K562 (cell line): Measurements from ENCODE around the gene RFPL3. TPM values are rescaled to one million over a fixed set of nuclear protein-coding genes. Genes with fewer than 3 reads are reported as not detected.

Experiments
- ATAC-seq: fragments of 200-7000 bp; cut with Tn5 transposase; 3 replicates; pipeline ENCODE4 v1.9.1; 2020; ENCODE audit warnings: moderate library complexity
- BruUV-seq: library from RNA; stranded (reverse); fragments of 400-500 nt; replicated peaks from 2 replicates; lab custom pipeline; 2021; lab: Mats Ljungman, UMichigan
- CTCF ChIA-PET: fragments of 300-600 bp; formaldehyde crosslinking; extraction: SDS; loops from one replicate; lab custom pipeline; 2021; ENCODE audit warnings: low intra/inter-chr PET ratio; lab: Yijun Ruan, JAX
- POLR2A ChIA-PET: fragments of 300-600, 350-650 bp; sonication (Branson Sonifier 250); formaldehyde crosslinking; extraction: SDS; loops from one replicate; lab custom pipeline; 2021; ENCODE audit warnings: antibody characterized with exemption, inconsistent platforms; lab: Yijun Ruan, JAX
- DNase-seq, 4 experiments: peaks; one replicate each; pipeline versions ENCODE4 v3.0.0 to v3.0.0-alpha.2; 2011 to 2018; ENCODE audit warnings: low spot score in 3 of 4, mixed read lengths in 3 of 4; ENCODE audit errors: extremely low read depth in 1 of 4
- FAIRE-seq: peaks from 2 replicates; lab custom pipeline; 2011; peaks lifted over from hg19 to GRCh38; lab: Jason Lieb, UNC
- H2AFZ ChIP-seq: 2 replicates; pipeline ENCODE4 v1.6.0; 2011; ENCODE audit warnings: low read depth, low read length, control low read depth, inconsistent platforms
- H3K27ac ChIP-seq: fragments of 200-600 bp; 3 replicates; pipeline ENCODE4 v1.8.0; 2011; ENCODE audit warnings: low read depth, mild to moderate bottlenecking, control low read depth, inconsistent platforms, low read length, moderate library complexity, mixed read lengths; ENCODE audit errors: extremely low read depth
- H3K27me3 ChIP-seq, 2 experiments: fragments of 300-600 bp in 1 of 2; 2 replicates in 1 of 2; 3 replicates in 1 of 2; pipeline versions ENCODE4 v1.6.0 to v1.8.0; 2011; ENCODE audit warnings: inconsistent platforms in 2 of 2, low read length in 2 of 2, mild to moderate bottlenecking in 1 of 2, mixed read lengths in 1 of 2, moderate library complexity in 1 of 2; ENCODE audit not compliant: control insufficient read depth in 2 of 2, insufficient read depth in 2 of 2
- H3K36me3 ChIP-seq: fragments of 300-600 bp; 3 replicates; pipeline ENCODE4 v1.8.0; 2011; ENCODE audit warnings: mild to moderate bottlenecking, low read length, inconsistent platforms; ENCODE audit not compliant: control insufficient read depth, insufficient read depth
- H3K4me1 ChIP-seq, 2 experiments: fragments of 200-600 bp in 1 of 2; replicated peaks in 1 of 2; 2 replicates in 1 of 2; 3 replicates in 1 of 2; pipeline versions ENCODE4 v1.5.1 to v1.8.0; 2011; ENCODE audit warnings: inconsistent platforms in 2 of 2, low read length in 2 of 2, mild to moderate bottlenecking in 1 of 2, mixed read lengths in 1 of 2, moderate library complexity in 1 of 2; ENCODE audit not compliant: control insufficient read depth in 2 of 2, insufficient read depth in 2 of 2
- H3K4me2 ChIP-seq: 2 replicates; pipeline ENCODE4 v1.6.1; 2011; ENCODE audit warnings: low read length, control low read depth, inconsistent platforms, mixed read lengths; ENCODE audit not compliant: insufficient read depth
- H3K4me3 ChIP-seq: fragments of 200-600 bp; sonication (generic), shearing (Covaris generic); 2 replicates; pipeline ENCODE4 v1.5.1; 2016; ENCODE audit warnings: control low read depth, inconsistent platforms
- H3K79me2 ChIP-seq: fragments of 200-600 bp; 3 replicates; pipeline ENCODE4 v1.8.0; 2011; ENCODE audit warnings: low read length, inconsistent platforms; ENCODE audit not compliant: control insufficient read depth, insufficient read depth
- H3K9ac ChIP-seq, 2 experiments: 2 replicates each; pipeline versions ENCODE4 v1.6.0 to v1.6.1; 2011; ENCODE audit warnings: low read depth in 2 of 2, low read length in 2 of 2, control low read depth in 1 of 2, inconsistent platforms in 1 of 2, mild to moderate bottlenecking in 1 of 2, mixed read lengths in 1 of 2; ENCODE audit not compliant: insufficient read depth in 1 of 2
- H3K9me1 ChIP-seq: one replicate; pipeline ENCODE4 v1.6.0; 2011; ENCODE audit warnings: inconsistent platforms, mild to moderate bottlenecking, low read length, moderate library complexity; ENCODE audit not compliant: control insufficient read depth, insufficient read depth
- H3K9me3 ChIP-seq: replicated peaks from 2 replicates; pipeline ENCODE4 v1.5.1; 2011; ENCODE audit warnings: low read depth, low read length, inconsistent platforms; ENCODE audit not compliant: control insufficient read depth, insufficient read depth
- H4K20me1 ChIP-seq: replicated peaks from 2 replicates; pipeline ENCODE4 v1.6.1; 2011; ENCODE audit warnings: low read length, inconsistent platforms, mixed read lengths; ENCODE audit not compliant: control insufficient read depth, insufficient read depth
- ADNP ChIP-seq: fragments of 200-800 bp; sonication (Bioruptor generic); IDR thresholded peaks from 2 replicates; pipeline ENCODE4 v1.6.1; 2016; ENCODE audit warnings: missing genetic modification characterization, missing compliant biosample characterization
- IRF2 ChIP-seq: sonication (generic); formaldehyde crosslinking; IDR thresholded peaks from 2 replicates; pipeline ENCODE4 v1.8.1; 2022; ENCODE audit warnings: mild to moderate bottlenecking, missing genetic modification reagents
- NFIC ChIP-seq: fragments of 450-650 bp; IDR thresholded peaks from 2 replicates; pipeline ENCODE4 v1.6.1; 2017; ENCODE audit warnings: mild to moderate bottlenecking, inconsistent platforms
- SP1 ChIP-seq: sonication (generic); formaldehyde crosslinking; IDR thresholded peaks from 2 replicates; pipeline ENCODE4 v1.8.1; 2022; ENCODE audit warnings: mild to moderate bottlenecking, missing genetic modification reagents
- TAF15 ChIP-seq: fragments of 200-400 bp; formaldehyde crosslinking; IDR thresholded peaks from 2 replicates; pipeline ENCODE4 v1.6.1; 2017; ENCODE audit warnings: mild to moderate bottlenecking, low read depth, low read length, moderate library complexity
- TAF7 ChIP-seq: fragments of 450-650 bp; IDR thresholded peaks from 2 replicates; pipeline ENCODE4 v1.6.1; 2016; ENCODE audit warnings: missing genetic modification characterization, missing compliant biosample characterization
- THRA ChIP-seq: fragments of 450-650 bp; IDR thresholded peaks from 2 replicates; pipeline ENCODE4 v1.6.1; 2017; ENCODE audit warnings: mild to moderate bottlenecking, moderate library complexity
- YY1 ChIP-seq, 3 experiments: IDR thresholded peaks; 2 replicates each; pipeline ENCODE4 v1.6.1; 2011; ENCODE audit warnings: low read length in 2 of 3, mild to moderate bottlenecking in 2 of 3, moderate library complexity in 2 of 3, borderline replicate concordance in 1 of 3, control low read depth in 1 of 3, low read depth in 1 of 3; ENCODE audit not compliant: insufficient read depth in 3 of 3, insufficient replicate concordance in 2 of 3, control insufficient read depth in 1 of 3, insufficient read length in 1 of 3; ENCODE audit errors: extremely low read depth in 1 of 3
- ZFPM2 ChIP-seq: fragments of 250-450 bp; sonication (Bioruptor Pico); IDR thresholded peaks from 2 replicates; pipeline ENCODE4 v1.5.1; 2022; ENCODE audit warnings: mild to moderate bottlenecking
- ZNF146 ChIP-seq: IDR thresholded peaks from one replicate; pipeline ENCODE4 v1.6.1; 2018; ENCODE audit warnings: missing compliant biosample characterization; ENCODE audit not compliant: unreplicated experiment
- ZNF174 ChIP-seq: fragments of 250-450 bp; sonication (Bioruptor Pico); IDR thresholded peaks from 2 replicates; pipeline ENCODE4 v1.4.0; 2020; ENCODE audit warnings: mild to moderate bottlenecking
- ZNF23 ChIP-seq: fragments of 250-450 bp; sonication (Bioruptor Pico); IDR thresholded peaks from 2 replicates; pipeline ENCODE4 v1.4.0; 2020; ENCODE audit warnings: mild to moderate bottlenecking
- ZNF395 ChIP-seq: fragments of 200-800 bp; sonication (Bioruptor generic); IDR thresholded peaks from 2 replicates; pipeline ENCODE4 v1.6.1; 2017; ENCODE audit warnings: missing genetic modification characterization, missing compliant biosample characterization
- ZNF518B ChIP-seq: fragments of 250-450 bp; sonication (Bioruptor Pico); IDR thresholded peaks from 2 replicates; pipeline ENCODE4 v1.5.0; 2021; ENCODE audit warnings: mild to moderate bottlenecking, moderate library complexity
- WGBS: fragments of 100-300 bp; shearing (Covaris generic); methylation state at CpG from one replicate; pipeline ENCODE4 v1.1.6; 2016; ENCODE audit warnings: low coverage, mixed read lengths; ENCODE audit not compliant: insufficient coverage; ENCODE audit errors: missing lambda C conversion rate; 5-methylcytosine and 5-hydroxymethylcytosine counted together
- in situ Hi-C: fragments of 300-500 bp; cut with MboI; formaldehyde crosslinking; loops from 4 replicates; pipeline ENCODE4 v1.15.0; 2018; ENCODE audit warnings: inconsistent platforms, mixed read lengths
- intact Hi-C: fragments of 100-400 bp; cut with micrococcal nuclease; formaldehyde crosslinking; loops from 2 replicates; pipeline ENCODE4 v1.14.2; 2022
- polyA plus RNA-seq, 8 experiments: library from polyadenylated mRNA; depleted of rRNA in 4 of 8; stranded (reverse) in 5 of 8; unstranded in 3 of 8; fragments of >200 nt; fragmentation: Nextera tagmentation in 2 of 8; fragmentation: Illumina TruSeq in 1 of 8; extraction: Ambion mirVana in 2 of 8; extraction: Trizol in 1 of 8; gene quantifications; 2 replicates each; pipeline versions ENCODE4 v1.2.1 to v1.2.3, GENCODE V29; 2011 to 2014; ENCODE audit warnings: inconsistent platforms in 1 of 8, missing spikeins in 1 of 8
- total RNA-seq, 7 experiments: library from RNA; depleted of rRNA in 6 of 7; stranded (reverse); fragments of >200 nt in 6 of 7; fragmentation: Illumina TruSeq in 2 of 7; extraction: Trizol in 2 of 7; gene quantifications; 2 replicates each; pipeline versions ENCODE4 v1.2.1 to v1.2.3, GENCODE V29; 2011 to 2021; ENCODE audit warnings: low replicate concordance in 1 of 7

The RFPL3 gene
- total and polyA plus RNA-seq, 9 of the 15 experiments (the other 6 are each of a cell fraction or from before 2014, with no cell fraction given): not detected

GRCh38 chr22:32308934-32309333 lies 48.7 kb upstream of the RFPL3 start:
- H4K20me1 ChIP-seq: no peaks in the 10 kb centered on the region
- DNase-seq (no peak), ATAC-seq (no peak), FAIRE-seq (no peak)
- H3K9me1 ChIP-seq: no peaks in the 10 kb centered on the region
- BruUV-seq: no TSS peak
- H3K27ac ChIP-seq: no peak overlapping the region
- no peaks in the 10 kb centered on the region; a peak in 1 of 5 replicates for H3K4me1 ChIP-seq
- H3K27me3 ChIP-seq: peaks cover 0 to 6% of the 10 kb centered on the region in 2 experiments; a peak in 1 of 5 replicates
- H3K79me2 ChIP-seq: no peaks in the 10 kb centered on the region
- H3K4me3 ChIP-seq: no peak overlapping the region
- WGBS: 0% methylated on average over 6 of the region's 6 CpGs
- ChIA-PET POLR2A (interaction anchor here (0.6 kb wide), 1 partner anchor 87 kb away, joined by 3 read pairs; no protein-coding TSS in a partner anchor), CTCF (no interaction called here)
- no peak overlapping the region for H3K9ac ChIP-seq
- intact Hi-C loops: no loop called here
- H2AFZ ChIP-seq: no peak overlapping the region
- in situ Hi-C loops: no loop called here
- no peaks in the 10 kb centered on the region for H3K9me3 ChIP-seq
- TF ChIP-seq SP1 (CRISPR knock-in tag) (no peak), IRF2 (no peak), ZNF174 (CRISPR knock-in tag) (no peak), NFIC (no peak), YY1 (IDR thresholded peaks at IDR 0.05; ENCODE audit: borderline replicate concordance in 1 of 3, control insufficient read depth in 1 of 3, extremely low read depth in 1 of 3, insufficient read depth in 3 of 3, insufficient read length in 1 of 3, insufficient replicate concordance in 2 of 3, low read depth in 1 of 3, low read length in 2 of 3) (no peak), ZFPM2 (no peak), ZNF146 (no peak), ZNF395 (CRISPR knock-in tag) (no peak), ZNF518B (CRISPR knock-in tag) (no peak), ADNP (tag) (no peak), THRA (no peak), ZNF23 (no peak), TAF7 (no peak), TAF15 (no peak)
- no peaks in the 10 kb centered on the region for H3K36me3 ChIP-seq
- no peak overlapping the region for H3K4me2 ChIP-seq
